ENCODE data around the gene WDFY3.
A peak's percentile ranks its signal among the peaks of the same experiment; 100 is the strongest.

Gene WDFY3

DNA sequence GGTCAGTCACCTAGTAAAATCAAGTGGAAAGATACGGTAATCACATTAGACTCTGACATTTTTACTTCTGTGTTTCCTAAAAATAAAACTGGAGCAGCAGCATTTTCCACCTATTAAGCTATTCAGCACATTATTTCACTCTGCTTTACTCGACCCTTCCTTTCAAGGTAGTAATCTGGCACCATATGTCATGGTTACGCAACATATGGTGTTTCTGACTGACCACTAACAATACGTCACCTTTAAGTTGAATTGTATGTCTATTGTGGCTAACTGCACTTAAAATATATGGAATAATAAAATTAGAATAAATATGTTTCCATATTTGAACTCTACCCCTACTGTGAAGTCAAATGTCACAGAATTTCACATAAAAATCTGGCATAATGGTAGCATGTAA is 214.8 kb downstream of the WDFY3 start:
- FAIRE-seq = no peak

DNA sequence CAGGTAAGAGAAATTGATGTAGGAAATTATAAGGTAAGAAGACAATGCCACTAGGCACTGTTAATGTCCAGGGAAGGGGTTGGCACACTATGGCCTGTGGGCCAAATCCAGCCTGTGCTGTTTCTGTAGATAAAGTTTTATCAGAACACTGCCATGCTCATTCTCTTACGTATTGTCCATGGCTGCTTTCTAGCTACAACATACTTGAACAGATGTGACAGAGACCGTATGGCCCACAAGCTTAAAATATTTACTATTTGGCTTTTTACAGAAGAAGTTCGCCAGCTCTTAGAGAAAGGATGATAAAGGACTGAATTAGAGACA is 215.6 kb downstream of the WDFY3 start:
- no peak for FAIRE-seq

More for the DNA sequence above, 214.8 kb downstream of the WDFY3 start:
- TF ChIP-seq, protein P1, sequence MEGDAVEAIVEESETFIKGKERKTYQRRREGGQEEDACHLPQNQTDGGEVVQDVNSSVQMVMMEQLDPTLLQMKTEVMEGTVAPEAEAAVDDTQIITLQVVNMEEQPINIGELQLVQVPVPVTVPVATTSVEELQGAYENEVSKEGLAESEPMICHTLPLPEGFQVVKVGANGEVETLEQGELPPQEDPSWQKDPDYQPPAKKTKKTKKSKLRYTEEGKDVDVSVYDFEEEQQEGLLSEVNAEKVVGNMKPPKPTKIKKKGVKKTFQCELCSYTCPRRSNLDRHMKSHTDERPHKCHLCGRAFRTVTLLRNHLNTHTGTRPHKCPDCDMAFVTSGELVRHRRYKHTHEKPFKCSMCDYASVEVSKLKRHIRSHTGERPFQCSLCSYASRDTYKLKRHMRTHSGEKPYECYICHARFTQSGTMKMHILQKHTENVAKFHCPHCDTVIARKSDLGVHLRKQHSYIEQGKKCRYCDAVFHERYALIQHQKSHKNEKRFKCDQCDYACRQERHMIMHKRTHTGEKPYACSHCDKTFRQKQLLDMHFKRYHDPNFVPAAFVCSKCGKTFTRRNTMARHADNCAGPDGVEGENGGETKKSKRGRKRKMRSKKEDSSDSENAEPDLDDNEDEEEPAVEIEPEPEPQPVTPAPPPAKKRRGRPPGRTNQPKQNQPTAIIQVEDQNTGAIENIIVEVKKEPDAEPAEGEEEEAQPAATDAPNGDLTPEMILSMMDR (IDR thresholded peaks at IDR 0.05; ENCODE audit: insufficient read depth, missing control alignments) = no peak
- DNase-seq (ENCODE audit: insufficient read length, low spot score) = no peak

GRCh38 chr4:84750260-84750959 is 216.1 kb downstream of the WDFY3 start:
- TF ChIP-seq, protein P1 (IDR thresholded peaks at IDR 0.05; ENCODE audit: insufficient read depth, missing control alignments) = peak; percentile 69
- FAIRE-seq (peak; percentile 75), DNase-seq (ENCODE audit: insufficient read length, low spot score) (no peak)

More for the DNA sequence above, 215.6 kb downstream of the WDFY3 start:
- DNase-seq (ENCODE audit: insufficient read length, low spot score) = no peak
- TF ChIP-seq, protein P1 (IDR thresholded peaks at IDR 0.05; ENCODE audit: insufficient read depth, missing control alignments) = no peak

GRCh38 chr4:84740057-84740456 is 226.4 kb downstream of the WDFY3 start:
- no peak for FAIRE-seq
- TF ChIP-seq, protein P1 (IDR thresholded peaks at IDR 0.05; ENCODE audit: insufficient read depth, missing control alignments) = no peak
- no peak for DNase-seq (ENCODE audit: insufficient read length, low spot score)

GRCh38 chr4:84738622-84739021 is 227.9 kb downstream of the WDFY3 start:
- no peak for FAIRE-seq
- DNase-seq (ENCODE audit: insufficient read length, low spot score) = no peak
- TF ChIP-seq, protein P1 (IDR thresholded peaks at IDR 0.05; ENCODE audit: insufficient read depth, missing control alignments) = no peak

DNA sequence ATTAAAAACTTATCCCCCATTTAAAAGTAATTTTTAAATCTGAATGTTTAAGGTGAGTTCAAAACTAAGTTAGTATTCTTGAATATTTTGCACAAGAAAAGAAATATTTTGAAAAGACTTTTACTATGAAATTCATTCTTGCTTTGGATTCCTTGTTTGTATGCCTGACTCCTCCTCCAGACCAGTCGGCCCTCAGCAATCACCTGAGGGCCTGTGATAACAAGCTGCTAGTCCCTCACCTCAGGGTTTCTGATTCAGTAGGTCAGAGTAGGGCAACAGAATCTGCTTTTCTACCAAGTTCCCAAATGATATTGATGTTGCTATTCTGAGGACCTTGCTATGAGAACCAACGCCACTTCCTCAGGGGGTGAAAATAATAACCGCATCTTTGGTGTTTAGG is 228.8 kb downstream of the WDFY3 start:
- DNase-seq (ENCODE audit: insufficient read length, low spot score) = no peak
- FAIRE-seq = no peak
- TF ChIP-seq, protein P1 (IDR thresholded peaks at IDR 0.05; ENCODE audit: insufficient read depth, missing control alignments) = no peak

- TF ChIP-seq, protein P1 (IDR thresholded peaks at IDR 0.05; ENCODE audit: insufficient read depth, missing control alignments) = no peak
- FAIRE-seq (no peak), DNase-seq (ENCODE audit: insufficient read length, low spot score) (no peak)
Measured at GRCh38 chr4:84734037-84734436, 232.5 kb downstream of the WDFY3 start.

Data from D721Med (cell line).